Measurements from ENCODE around the gene HELZ. TPM values are rescaled to one million over a fixed set of nuclear protein-coding genes. Genes with fewer than 3 reads are reported as not detected.
"Not testable (repeated sequence)": the region's sequence is repeated elsewhere in the genome, so short reads cannot be mapped to it uniquely, and the experiment has no call there.

Gene HELZ
- total RNA-seq, 1 donor from 2014 or later, result 19.9 TPM

DNA sequence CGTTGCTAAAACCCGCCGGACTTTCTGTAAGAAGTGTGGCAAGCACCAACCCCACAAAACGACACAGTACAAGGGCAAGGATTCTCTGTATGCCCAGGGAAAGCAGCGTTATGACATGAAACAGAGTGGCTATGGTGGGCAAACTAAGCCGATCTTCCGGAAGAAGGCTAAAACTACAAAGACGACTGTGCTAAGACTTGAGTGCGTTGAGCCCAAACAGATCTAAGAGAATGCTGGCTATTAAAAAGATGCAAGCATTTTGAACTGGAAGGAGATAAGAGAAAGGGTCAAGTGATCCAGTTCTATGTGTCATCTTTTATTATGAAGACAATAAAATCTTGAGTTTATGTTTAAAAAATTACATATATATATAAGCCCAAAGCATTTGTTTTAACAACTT, 20.3 kb downstream of the HELZ start:
- ATAC-seq, result no peak

DNA sequence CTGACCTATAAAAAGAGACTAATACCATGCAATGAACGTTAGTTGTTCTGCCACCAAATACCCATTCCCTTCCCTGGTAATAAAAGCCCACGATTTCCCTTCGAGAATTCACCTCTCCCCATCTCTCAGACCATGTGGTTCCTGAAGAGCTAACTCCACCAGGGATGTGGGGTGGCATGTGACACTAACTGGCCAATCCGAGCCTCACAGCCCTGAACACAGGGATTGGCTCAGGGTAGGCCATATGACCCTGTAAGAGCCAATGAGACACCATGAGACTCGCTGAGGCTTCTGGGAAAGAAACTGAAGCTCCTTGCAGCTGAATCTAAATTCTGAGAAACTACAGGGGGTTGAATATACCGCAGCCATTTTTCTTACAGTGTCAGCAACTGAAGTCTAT, 21.1 kb downstream of the HELZ start:
- no peak for ATAC-seq

DNA sequence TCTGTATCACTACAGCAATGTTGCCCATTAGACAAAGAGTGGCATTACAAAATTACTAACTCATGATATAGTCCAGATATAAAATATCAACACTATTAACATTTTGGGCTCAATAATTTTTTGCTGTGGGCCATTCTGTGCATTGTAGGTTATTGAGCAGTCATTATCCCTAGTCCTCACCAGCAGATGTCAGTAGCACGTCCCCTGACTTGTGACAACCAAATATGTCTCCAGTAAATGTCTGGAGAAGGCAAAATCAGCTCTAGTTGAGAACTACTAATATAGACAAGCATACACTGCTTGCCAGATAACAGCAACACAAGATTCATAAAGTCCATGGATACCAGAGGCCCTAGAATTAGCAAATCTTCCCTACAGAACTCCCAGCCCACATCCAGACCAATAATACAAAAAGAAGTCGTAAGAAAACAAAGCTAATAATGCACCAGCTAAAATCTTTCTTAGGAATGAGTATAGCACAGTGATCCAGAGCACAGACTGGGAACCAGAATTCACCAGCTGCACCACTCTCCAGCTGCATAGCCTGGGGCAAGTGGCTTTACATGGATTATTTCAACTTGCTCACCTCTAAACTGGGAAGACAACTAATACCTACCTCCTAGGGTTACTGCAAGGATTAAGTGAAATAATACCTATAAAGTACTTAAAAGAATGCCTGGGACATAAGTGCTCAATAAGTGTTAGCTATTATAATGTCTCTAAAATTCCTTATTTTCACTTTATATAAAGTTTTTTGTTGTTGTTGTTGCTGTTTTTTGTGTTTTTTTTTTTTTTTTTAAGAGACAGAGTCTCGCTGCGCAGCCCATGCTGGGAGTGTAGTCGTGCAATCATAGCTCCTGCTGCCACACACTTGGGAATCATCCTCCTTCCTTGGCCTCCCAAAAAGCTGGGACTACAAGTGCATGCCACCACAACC, 23.7 kb downstream of the HELZ start:
- peak; percentile 74 for ATAC-seq

DNA sequence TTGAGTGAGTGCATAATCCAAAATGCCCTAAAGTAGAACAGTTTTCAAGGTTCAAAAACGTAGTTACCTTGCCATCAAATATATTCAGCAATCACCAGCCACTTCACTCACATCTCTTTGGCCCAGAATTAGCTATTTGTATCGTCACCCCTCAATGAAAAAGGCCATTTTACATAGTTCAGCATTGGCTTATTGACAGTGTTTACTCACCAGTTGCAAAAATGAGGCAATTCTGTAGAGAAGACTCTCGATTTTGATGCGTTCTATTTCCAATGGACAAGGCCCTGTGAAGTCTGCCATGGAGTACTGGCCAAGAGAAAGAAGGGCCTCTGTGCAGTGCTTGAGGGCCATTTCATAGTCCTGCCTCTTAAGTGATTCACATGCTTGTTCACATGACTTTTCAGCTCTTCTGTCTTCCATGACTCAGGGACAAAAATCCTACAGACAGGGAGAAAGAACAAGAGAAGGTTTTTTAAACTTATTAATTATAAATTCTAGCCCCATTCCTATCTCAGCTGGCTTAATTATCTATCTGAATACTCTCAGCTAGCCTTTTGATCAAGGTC, 26.5 kb downstream of the HELZ start:
- no peak for ATAC-seq

DNA sequence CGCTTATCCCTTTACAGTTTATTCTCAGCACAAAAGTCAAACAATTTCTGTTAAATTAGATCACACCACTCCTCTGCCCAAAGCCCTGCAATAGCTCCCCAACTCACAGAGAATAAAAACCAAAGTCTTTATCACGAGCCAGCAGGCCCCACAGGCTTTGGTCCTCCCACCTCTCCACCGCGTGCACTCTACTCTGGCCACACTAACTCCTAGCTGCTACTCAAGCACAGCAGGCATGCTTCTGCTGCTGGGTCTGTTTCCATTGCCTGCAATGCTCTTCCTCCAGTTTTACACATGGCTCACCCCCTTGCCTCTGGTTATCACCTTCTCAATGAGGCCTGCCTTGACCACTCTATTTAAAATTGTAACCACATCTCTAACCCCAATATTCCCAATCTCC, 27.6 kb downstream of the HELZ start:
- ATAC-seq, result no peak

DNA sequence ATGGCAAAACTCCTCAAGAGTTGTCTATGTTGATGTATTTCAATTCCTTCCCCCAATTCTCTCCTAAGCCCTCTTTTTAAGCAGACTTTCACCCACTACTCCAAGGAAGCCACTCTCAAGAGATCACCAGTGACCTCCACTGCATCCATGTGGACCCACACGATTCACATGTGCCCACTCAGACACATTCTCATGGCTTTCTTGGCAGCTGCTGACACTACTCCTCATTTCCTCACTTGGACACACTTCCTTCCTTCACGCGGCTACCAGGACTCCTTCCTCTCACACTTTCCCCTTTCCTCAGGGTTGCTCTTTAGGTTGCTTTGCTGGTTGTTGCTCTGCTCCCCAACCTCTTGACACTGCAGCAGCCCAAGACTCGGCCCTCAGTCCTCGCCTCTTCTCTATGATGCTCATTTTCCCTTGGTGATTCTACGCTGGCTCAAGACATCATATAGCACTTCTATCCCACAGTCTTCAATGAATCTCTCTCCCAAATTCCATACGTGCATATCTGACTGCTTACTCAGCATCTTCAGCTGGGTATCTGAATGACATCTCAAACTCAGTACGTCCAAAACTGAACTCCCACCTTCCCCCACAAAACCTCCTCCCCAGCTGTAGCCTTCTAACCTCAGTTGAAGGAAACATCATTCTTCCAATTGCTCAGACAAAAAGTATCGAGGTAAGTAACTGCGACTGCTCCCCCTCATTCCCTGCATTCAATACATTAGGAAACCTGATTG, 28.2 kb downstream of the HELZ start:
- ATAC-seq, result no peak

DNA sequence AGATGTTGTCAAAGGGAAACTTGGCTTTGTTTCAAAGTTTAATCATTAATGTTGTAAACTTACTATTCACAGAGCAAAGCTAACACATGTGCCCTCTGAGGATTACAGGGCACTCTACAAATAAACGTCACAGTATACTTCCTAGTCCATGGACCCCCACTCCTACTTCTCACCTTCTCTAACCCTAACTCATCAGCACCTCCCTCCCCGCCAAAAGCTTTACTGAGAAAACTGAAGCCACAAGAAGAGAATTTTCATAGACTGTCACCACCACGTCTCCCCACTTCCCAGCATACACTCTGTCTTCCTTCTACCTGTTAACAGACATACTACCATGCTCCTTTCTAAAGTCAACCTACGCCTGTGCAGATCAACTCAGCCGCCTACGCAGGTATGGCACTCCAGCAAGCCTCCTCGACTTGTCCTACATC, 29.0 kb downstream of the HELZ start:
- ATAC-seq, result no peak

DNA sequence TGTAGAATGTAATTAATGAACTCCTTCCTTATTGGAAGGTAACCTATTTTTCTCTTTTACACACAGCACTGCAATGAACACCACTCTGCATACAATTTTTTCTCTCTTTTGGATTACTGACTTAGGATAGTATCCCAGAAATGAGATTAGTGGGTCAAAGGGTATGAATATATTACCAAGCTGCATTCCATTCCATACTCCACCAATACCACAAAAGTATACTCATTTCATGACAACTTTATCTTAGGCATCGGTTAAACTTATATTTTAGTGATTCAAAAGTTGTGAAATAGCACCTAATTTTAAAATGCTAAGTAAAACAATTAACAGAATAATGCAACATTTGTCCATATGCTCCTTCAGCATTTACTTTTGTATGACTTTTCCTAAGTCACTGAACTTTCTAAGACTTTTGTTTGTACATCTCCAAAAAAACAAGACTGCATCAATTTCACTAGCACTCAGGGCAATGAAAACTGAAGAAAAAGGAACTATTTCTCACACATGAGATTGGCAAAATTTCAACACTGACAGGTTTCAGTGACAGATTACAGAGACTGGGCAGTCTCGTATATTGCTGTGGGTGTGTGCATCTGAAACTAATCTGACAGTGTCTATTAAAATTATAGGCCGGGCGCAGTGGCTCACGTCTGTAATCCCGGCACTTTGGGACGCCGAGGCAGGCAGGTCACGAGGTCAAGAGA, 32.1 kb downstream of the HELZ start:
- no peak for ATAC-seq

DNA sequence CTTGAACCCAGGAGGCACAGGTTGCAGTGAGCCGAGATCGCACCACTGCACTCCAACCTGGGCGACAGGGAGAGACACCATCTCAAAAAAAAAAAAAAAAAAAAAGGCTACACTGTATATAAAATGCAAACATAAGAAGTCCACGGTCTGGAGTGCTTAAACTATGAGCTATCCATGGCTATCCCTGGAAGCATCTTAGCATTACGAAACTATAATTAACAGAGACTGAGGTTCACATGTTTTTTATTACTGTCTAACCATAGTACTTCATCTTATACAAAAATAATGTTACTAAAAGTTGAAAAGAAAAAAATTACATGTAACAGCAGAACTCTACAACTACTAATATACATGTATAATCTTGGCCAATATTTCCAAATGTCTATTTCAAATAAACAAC, 32.8 kb downstream of the HELZ start:
- ATAC-seq, result no peak

DNA sequence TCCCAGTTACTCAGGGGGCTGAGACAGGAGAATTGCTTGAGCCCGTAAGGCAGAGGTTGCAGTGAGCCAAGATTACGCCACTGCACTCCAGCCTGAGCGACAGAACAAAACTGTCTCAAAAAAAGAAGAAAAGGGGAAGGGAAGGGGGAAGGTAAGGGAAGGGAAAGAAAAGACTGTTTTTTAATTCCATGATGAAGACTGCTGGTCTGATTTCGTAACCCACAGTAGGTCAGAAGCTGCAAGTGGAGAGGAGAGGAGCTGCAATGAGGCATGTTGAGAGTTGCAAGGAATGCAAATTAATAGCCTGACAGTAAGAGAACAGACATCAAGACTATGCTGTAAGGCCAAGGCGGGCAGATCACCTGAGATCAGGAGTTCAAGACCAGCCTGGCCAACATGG, 33.3 kb downstream of the HELZ start:
- peak; percentile 20 for ATAC-seq

DNA sequence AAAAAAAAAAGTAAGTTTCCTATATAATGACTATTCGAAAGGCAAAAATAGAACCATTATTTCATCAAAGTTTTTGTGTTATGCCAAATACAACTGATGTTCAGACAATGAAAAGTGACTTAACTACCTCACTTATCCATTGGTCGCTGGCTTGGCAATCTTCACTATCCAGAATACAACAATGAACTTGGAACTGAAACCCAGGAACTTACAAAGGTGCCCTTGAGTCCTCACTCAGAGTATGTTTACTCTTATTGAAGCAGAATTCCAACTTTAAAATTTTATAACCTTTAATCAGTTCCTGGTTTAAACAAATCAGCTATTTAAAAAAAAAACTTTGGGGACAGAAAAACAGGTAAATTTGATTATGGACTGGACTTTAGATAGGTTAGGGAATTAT, 34.1 kb downstream of the HELZ start:
- ATAC-seq, result no peak

DNA sequence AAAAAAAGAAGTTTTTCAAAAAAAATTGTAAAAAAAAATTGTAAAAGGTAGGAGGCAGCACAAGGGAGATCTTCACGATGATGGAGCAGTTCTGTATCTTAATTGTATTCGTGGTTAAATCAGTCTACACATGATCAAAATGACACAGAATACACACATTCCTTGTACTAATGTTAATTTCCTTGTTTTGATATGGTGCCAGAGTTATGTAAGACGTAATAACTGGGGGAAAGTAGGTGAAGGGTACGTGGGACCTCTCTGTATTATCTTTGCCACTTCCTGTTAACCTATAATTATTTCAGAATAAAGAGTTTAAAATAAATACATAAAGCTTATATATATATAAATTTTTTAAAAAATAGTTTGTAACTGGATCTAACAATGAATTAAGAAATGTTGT, 36.8 kb downstream of the HELZ start:
- no peak for ATAC-seq

DNA sequence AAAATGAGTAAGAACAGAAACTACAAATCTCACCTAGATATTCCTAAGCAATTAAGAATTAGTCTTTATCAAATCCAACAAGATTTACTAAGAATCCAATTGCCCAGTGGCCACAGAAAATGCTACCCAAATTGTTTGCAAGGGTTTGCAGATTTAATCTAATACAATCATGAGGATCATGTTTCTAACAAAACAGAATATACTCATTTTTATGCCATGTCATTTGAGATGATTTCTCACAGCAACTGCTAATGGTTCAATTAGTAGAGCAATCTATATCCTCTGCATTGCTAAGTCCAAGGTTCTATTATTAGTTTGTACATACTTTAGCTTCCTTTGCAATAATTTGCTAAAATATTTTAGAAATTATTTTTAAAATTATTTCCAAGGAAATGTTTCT, 41.2 kb downstream of the HELZ start:
- ATAC-seq, result no peak

DNA sequence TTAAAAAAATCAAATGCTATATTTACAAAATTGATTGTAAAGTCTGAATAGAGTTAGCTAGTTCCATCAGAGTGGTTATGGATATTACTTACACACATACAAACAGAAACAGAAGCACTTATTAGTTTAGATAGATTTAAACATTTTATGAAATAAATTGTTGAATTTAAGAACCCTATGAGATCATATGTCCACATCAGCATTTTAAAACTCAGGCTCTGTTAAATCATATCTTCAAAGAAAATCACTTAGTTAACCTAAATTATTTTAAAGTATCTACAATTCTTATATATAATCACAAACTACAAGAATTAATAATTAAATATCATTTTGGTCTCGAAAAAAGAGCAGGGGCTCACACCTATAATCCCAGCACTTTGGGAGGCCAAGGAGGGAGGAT, 42.5 kb downstream of the HELZ start:
- ATAC-seq, result no peak

DNA sequence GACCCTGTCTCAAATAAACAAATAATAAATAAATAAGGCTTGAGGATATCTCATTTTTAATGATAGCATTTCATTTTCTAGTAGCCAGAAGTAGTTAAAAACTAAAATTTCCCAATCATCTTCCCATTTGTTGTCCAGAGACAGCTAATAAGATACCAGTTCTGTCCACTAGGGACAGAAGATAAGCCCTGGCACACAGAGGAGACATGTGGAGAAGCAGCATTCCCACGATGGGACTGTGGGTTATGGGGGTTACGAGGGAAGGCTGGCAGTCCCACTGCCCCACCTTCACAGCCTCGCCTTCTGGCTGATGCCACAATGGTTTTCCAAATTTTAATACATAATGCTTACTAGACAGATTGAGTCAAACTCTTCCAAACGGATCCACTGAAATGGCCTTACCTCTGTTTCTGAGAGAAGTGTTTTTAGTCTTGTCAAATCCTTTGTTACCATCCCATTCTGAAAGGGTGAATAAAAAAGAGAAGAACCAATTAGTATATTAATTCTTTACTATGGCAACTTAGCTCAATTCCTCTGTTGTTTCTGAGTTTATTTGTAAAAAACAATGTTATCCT, 44.2 kb downstream of the HELZ start:
- no peak for ATAC-seq

DNA sequence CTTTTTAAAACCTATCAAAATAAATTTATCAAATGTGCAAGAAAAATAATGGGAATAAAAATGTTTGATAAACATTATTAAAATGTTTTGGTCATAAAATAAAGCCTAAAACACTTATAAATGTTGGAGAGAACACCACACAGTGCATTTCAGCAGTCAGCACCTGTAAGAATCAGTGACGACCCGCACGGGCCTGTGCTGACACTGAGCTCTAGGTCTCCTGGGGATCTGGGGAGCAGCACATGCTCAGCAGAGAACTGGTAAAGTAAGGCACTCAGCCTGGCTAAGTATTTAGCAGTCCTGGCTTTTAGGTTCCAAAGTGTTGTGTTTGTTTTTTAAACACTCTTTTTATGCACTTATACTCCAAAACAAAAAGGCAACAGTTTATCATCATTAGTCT, 46.9 kb downstream of the HELZ start:
- ATAC-seq, result no peak

DNA sequence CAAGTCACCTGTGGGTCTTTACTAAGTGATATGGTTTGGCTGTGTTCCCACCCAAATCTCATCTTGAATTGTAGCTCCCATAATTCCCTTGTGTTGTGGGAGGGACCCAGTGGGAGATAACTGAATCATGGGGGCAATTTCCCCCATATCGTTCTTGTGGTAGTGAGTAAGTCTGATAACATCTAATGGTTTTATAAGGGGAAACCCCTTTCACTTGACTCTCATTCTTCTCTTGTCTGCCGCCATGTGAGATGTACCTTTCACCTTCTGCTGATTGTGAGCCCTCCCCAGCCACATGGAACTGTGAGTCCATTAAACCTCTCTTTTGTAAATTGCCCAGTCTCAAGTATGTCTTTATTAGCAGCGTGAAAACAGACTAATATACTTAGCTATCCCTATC, 48.0 kb downstream of the HELZ start:
- ATAC-seq, result not testable (repeated sequence)

DNA sequence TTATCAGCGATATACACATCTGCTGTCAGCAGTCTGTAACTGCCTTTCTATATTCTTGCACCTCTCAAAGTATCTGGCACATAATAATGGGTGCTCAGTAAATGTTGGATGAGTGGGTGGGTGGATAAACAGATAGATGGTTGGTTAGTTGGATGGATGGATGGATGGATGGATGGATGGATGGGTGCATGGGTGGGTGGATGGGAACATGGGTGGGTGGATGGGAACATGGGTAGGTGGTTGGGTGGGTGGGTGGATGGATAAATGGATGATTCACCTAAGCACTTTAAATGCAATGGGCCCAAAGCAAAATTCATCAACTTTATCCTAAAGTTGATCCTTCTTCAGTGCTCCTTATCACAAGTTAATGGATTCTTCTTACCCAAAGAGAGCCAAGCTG, 48.6 kb downstream of the HELZ start:
- ATAC-seq, result no peak

DNA sequence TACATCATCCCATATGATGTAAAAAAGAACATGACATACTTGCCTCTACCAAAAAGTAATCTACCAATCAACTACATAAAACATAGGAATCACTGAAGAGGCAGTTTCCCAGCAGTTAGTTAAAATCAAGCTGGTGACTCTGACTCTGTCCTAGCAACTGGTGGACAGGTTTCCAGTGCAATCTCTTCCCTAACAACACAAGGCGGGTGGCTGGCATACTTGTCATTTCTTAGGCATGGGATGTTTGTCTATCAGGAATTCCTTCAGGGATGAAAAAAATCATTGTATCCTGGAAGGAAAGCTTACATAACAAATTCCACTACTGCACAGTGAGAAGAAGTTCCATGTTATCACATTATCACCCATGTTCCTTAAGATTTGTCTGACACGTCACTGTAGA, 50.9 kb downstream of the HELZ start:
- ATAC-seq, result no peak

DNA sequence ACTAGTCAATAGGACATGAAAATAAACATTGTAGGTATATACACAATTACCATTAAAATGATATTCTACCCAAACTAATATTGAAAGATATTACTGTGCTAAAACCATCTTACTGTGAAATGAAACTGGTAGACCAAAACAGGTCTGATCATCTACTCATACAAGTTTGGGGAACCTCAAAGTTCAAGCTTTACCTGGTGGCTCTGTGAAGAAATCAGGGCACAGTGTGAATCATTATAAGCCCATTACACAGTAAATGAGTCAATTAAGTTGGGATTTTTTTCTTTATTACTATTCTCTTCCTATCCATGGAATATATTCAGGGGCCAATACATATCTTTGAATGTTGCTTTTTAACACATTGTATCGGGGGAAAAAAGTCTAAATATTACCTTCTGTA, 57.1 kb downstream of the HELZ start:
- no peak for ATAC-seq

DNA sequence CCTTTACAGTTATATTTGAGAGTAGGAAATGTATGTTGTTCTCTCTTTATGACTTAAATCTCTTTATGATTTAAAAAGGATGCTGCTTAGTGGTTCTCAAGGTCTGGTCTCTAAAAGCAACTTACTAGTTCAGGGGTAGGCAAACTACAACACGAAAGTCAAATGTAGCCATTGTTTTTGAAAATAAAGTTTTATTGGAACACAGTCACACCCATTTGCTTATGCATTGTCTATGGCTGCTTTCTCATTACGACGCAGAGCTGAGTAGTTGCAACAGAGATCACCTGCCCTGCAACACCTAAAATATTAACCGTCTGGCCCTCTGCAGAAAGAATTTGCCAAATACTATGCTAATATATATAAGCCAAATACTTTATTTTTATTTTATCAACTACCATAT, 58.2 kb downstream of the HELZ start:
- no peak for ATAC-seq

DNA sequence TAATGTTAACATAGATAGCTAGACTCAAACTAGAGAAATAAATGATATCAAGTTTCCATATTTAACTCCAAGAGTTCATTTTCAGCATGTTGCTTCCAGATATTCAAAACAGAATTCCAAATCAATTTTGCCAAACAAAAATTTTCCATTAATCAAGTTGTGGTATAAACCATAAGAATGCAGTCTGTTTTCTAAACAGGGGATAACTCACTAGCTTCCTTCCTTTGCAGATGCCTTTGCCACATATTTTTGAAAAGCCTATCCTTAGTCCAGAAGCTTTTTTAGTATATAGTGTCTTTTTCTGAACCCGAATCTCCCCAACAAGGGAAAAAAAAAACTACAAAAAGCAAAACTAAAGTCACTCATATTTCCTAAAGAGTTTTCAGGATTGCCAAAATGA, 61.5 kb downstream of the HELZ start:
- ATAC-seq, result no peak

DNA sequence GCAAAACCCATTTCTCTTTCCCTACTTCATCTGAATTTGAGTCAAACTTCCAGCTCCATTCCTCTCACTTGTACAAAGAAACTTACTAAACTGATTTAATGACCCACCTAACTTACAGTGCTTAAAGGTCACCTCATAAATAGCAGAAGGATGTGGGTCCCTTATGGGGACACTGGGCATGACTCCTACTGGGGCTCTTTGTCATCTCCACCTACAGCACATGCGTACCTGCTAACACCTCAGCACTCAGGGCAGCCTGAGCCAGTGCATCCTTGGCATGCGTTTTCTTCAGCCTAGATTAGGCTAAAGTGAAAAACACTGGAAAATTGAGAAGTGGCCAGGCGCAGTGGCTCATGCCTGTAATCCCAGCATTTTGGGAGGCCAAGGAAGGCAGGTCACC, 63.2 kb downstream of the HELZ start:
- ATAC-seq, result no peak

Measured in esophagus mucosa (tissue), 1 donor.